ENCODE results near the gene PPCS.

The PPCS gene

GRCh38 chr1:42456010-42456753, at the start of gene PPCS, which contains the start of gene ZMYND12:
TSS of gene PPCS (plus strand) at chr1:42456543. CDS start at chr1:42456566, 23 bp downstream.
TSS of gene ZMYND12 (minus strand) at chr1:42456022. CDS start at chr1:42455997, 25 bp downstream.
- peak; percentile 84 for DNase-seq (ENCODE audit: low read depth)

DNA sequence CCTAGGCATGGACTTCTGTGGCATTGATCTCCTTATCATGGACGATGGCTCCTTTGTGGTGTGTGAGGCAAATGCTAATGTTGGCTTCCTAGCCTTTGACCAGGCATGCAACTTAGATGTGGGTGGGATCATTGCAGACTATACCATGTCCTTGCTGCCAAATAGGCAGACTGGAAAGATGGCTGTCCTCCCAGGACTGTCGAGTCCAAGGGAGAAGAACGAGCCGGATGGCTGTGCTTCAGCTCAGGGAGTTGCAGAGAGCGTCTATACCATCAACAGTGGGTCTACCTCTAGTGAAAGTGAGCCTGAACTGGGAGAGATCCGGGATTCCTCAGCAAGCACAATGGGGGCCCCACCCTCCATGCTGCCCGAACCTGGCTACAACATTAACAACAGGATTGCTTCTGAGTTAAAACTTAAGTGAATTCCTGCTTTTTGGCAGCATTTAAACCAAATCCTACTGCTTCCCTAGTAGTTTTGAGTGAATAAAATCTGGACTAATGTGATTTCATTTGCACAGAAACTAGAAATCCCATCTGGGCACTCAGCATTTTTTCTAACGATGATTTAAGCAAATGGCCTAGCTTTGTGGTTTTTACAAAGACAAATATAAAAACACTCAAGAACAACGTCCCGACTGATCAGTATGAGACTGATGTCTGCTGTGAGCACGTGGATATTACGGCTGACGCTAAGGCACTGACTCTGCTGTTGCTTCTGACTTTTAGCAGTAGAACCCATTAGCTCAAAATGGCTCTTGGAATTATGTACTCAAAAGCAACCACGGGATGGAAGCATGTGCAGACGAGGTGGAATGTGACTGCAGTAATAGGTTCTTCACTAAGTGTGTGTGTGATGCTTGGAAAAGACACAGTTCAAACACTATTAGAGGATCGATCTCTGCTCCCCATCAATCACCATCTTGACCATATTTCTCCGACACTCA, 41.5 kb upstream of the PPCS start:
- DNase-seq (ENCODE audit: low read depth): no peak

- DNase-seq (ENCODE audit: low read depth): no peak
These were observed 39.2 kb upstream of the PPCS start for GRCh38 chr1:42417166-42417565.

DNA sequence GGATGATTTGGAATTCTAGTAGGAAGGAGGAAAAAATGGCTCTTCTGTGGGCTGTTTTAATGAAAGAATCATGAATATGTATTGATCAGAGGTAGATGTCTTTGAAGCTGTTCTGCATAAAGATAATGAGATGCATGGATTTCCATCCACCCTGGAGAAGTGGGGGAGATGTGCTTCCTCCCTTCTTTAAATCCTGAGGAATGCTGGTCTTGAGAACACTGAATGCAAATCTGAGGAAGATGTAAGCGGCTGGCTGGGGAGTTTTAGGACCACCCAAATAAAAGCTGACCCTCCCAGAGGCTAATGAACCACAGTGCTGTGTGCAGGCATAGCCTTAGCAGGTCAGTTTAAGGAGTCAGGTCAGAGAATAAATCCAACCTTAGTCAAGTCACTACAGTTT, 37.8 kb upstream of the PPCS start:
- DNase-seq (ENCODE audit: low read depth): no peak

DNA sequence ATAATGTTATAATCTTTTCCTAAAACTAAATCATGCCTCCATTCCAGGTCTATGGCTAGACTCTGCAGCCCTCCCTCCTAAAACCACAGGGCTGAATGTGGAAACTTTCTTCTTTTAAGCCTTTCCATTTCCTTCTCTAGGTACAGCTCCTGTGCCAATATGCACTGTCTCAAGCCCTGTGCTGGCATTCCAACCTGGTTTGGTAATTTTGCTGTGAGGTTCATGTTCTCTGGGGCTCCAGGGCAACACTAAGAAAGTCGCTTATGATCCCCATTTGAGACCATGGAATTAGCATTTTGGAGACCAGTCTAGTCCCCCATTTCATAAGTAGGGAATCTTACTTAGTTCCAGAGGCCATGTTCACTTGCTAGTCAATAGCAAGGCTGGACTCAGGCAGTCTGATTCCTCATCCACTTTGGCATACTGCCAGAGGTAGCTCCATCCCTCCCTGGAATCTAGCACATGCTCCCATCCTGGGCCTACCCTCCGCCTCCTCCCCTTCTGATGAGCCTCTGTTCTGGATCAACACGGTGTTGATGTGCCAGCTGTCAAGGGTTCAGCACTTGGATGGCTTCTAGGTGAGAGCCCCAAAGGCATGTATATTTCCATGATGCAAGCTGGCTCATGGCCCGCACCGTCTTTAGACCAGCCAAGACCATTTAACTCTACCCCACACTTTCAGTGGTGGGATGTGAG, 37.1 kb upstream of the PPCS start:
- no peak for DNase-seq (ENCODE audit: low read depth)

- DNase-seq (ENCODE audit: low read depth): no peak
These were observed 36.2 kb upstream of the PPCS start for GRCh38 chr1:42420121-42420520.

DNA sequence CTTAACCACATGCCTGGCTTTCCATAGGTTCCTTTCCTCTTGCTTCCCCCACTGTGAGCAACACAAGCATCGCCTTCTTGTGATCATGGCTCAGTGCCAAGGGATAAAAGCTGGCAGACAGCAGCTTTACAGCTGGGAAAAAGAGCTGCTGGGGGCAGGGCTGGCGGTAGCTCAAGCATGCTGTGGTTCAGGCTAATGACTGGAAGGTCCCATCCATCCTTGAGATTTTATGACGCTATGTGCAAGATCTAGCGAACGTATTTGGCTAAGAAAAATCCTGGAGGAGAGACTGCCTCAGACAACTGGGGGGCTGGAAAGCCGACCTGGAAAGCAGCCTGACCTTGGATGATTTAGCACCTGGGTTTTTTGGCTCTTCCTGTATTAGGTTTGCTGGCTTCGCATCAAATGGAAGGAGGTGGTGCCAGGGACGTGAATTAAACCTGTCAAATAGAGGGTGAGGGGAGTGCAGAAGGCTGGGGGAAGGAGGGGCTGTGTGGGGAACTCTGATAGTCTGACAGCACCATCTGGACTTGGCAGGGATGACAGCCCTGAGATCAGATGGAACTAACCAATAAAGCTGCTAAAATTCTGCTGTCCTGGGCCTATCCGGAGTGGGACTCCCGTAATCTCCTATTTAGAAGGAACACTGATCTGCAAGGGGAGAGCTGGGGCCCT, 35.3 kb upstream of the PPCS start:
- peak; percentile 11 for DNase-seq (ENCODE audit: low read depth)

DNA sequence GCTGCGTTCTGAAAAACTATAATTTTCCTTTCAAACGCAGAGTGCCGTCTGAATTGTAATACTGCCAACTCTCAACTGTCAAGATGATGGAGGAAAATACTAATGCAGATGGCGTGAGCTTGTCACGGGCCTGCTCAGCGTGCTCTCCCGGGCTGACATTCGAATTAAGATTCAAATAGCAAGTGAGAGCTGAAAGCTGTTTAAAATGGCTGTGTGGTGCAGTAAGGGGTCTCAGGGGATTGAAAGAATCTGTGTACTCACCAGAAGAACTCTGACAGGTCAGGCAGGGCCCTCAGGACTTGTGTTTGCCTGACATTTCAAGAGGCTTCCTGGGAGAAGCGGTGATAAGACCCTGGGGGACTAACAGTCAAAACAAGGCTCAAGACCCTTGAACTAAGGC, 33.6 kb upstream of the PPCS start:
- DNase-seq (ENCODE audit: low read depth): no peak

GRCh38 chr1:42423681-42424080, 32.7 kb upstream of the PPCS start:
- DNase-seq (ENCODE audit: low read depth): no peak

- DNase-seq (ENCODE audit: low read depth): no peak
These were observed 32.1 kb upstream of the PPCS start for GRCh38 chr1:42424201-42424600.

GRCh38 chr1:42427240-42427639, 29.1 kb upstream of the PPCS start:
- peak; percentile 17 for DNase-seq (ENCODE audit: low read depth)

DNA sequence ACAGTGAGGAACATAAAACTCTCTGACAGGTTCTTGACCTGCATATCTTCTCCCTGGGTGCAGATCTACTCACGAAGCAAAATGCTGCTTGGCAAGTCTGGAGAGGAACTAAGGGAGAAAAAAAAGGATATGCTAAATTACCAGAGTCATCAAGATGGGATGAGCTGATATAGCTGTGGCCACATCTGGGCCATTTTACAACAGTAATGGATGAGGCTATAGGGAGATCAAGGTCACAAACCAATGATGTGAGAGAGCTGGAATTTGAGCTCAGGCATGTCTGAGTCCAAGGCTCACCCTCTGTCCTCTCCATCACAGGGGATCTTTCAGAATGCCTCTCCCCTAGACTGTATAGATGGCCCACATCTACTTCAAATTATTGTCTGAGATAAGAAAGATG, 26.7 kb upstream of the PPCS start:
- DNase-seq (ENCODE audit: low read depth): peak; percentile 6

- DNase-seq (ENCODE audit: low read depth): peak; percentile 44
These were observed 25.8 kb upstream of the PPCS start for GRCh38 chr1:42430286-42431135.

DNA sequence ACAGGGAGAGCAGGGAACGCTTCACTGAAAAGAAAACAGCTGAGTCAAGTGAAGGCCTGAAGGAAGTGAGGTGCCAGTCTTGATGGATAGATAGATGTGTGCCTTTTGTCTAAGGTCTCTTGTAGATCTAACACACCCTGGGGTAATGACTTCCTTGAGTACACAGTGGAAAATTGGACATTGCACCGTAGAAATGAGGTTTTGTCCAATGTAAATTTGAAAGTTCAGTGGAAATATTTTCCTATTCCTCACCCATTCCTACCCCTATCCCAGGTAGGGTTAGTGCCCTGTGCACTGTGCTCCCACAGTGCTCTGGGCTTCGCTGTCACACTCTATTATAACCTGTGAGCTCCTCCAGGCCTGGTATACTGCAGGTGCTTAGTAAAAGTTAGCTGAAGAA, 24.8 kb upstream of the PPCS start:
- no peak for DNase-seq (ENCODE audit: low read depth)

- DNase-seq (ENCODE audit: low read depth): no peak
These were observed 23.6 kb upstream of the PPCS start for GRCh38 chr1:42432714-42433113.

- no peak for DNase-seq (ENCODE audit: low read depth)
These were observed 23.0 kb upstream of the PPCS start for GRCh38 chr1:42433369-42433768.

DNA sequence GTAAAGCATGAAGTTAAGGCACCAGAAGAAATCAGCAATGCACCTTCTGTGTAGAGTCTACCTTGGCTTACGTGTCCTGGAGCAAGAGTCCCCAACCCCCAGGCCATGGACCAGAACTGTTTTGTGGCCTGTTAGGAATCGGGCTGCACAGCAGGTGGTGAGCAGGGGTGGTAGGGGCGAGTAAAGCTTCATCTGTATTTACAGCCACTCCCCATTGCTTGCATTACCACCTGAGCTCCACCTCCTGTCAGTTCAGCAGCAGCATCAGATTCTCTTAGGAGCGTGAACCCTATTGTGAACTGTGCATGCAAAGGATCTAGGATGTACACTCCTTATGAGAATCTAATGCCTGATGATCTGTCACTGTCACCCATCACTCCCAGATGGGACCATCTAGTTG, 22.0 kb upstream of the PPCS start:
- DNase-seq (ENCODE audit: low read depth): no peak

GRCh38 chr1:42439940-42440339, 16.4 kb upstream of the PPCS start:
- DNase-seq (ENCODE audit: low read depth): peak; percentile 91

GRCh38 chr1:42442662-42443061, 13.7 kb upstream of the PPCS start:
- DNase-seq (ENCODE audit: low read depth): no peak

DNA sequence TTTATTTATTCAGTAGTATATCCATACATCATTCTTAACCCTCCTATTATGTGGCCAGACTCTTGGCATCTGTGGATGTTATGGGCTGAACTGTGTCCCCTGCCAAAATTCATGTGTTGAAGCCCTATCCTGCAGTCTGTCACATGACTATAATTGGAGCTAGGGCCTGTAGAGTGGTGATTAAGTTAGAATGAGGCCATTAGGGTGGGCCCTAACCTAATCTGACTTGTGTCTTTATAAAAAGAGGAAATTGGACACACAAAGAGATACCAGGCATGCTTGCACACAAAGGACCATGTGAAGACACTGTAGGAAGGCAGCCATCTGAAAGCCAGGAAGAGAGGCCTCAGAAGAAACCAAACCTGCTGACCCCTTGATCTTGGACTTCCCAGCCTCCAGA, 7.1 kb upstream of the PPCS start:
- DNase-seq (ENCODE audit: low read depth): no peak

DNA sequence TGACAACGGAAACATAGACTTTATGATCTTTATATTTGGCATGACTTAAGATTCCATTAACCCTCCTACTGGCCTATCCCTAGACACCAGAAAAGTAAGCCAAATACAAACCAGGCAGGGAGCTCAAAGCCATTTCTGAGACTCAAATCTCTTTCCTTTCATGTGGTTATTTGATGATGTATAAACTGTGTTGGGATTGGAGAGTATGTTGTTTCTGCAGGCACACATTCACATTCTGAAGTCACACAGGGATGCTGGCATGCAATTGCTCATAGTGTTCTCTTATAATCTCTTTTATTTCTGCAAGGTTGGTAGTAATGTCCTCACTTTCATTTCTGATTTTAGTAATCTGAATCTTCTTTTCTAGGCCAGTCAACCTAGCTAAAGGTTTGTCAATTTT, 6.3 kb upstream of the PPCS start:
- no peak for DNase-seq (ENCODE audit: low read depth)
